GM23338 (cell line): Measurements from ENCODE around the gene TULP4. TPM values are rescaled to one million over a fixed set of nuclear protein-coding genes. Genes with fewer than 3 reads are reported as not detected.

Experiments used
- ATAC-seq: fragments of 200-7000 bp; cut with Tn5 transposase; 3 replicates; pipeline ENCODE4 v1.9.1; 2020
- DNase-seq: peaks from one replicate; pipeline ENCODE4 v3.0.0-alpha.2; 2015; ENCODE audit warnings: low spot score
- H2AFZ ChIP-seq: fragments of 200-600 bp; sonication (generic); 2 replicates; pipeline ENCODE4 v1.8.0; 2016; ENCODE audit warnings: antibody characterized with exemption, mild to moderate bottlenecking, moderate library complexity
- H3F3A ChIP-seq: fragments of 200-600 bp; sonication (generic); replicated peaks from 2 replicates; pipeline ENCODE4 v1.8.0; 2017; ENCODE audit warnings: antibody characterized with exemption, mixed run types, low read depth
- H3K27ac ChIP-seq: fragments of 200-600 bp; sonication (generic); 2 replicates; pipeline ENCODE4 v1.6.1; 2016; ENCODE audit warnings: low read depth
- H3K27me3 ChIP-seq: fragments of 200-600 bp; sonication (generic); 2 replicates; pipeline ENCODE4 v1.8.0; 2016; ENCODE audit warnings: mild to moderate bottlenecking, mixed run types, moderate library complexity; ENCODE audit not compliant: insufficient read depth
- H3K36me3 ChIP-seq: fragments of 200-600 bp; sonication (generic); 2 replicates; pipeline ENCODE4 v1.8.0; 2016; ENCODE audit warnings: mild to moderate bottlenecking; ENCODE audit not compliant: insufficient read depth
- H3K4me1 ChIP-seq: fragments of 200-600 bp; sonication (generic); 2 replicates; pipeline ENCODE4 v1.8.0; 2016; ENCODE audit warnings: mild to moderate bottlenecking, moderate library complexity; ENCODE audit not compliant: insufficient read depth
- H3K4me2 ChIP-seq: fragments of 200-600 bp; sonication (generic); 2 replicates; pipeline ENCODE4 v1.7.1; 2017; ENCODE audit warnings: mixed run types
- H3K4me3 ChIP-seq: fragments of 200-600 bp; sonication (generic); 2 replicates; pipeline ENCODE4 v1.6.1; 2016; ENCODE audit warnings: mixed run types
- H3K79me2 ChIP-seq: fragments of 200-600 bp; sonication (generic); replicated peaks from 2 replicates; pipeline ENCODE4 v1.8.0; 2017; ENCODE audit warnings: mild to moderate bottlenecking; ENCODE audit not compliant: insufficient read depth
- H3K9me2 ChIP-seq: fragments of 200-600 bp; sonication (generic); 2 replicates; pipeline ENCODE4 v1.8.0; 2017; ENCODE audit not compliant: insufficient read depth
- H4K20me1 ChIP-seq: fragments of 200-600 bp; sonication (generic); replicated peaks from 2 replicates; pipeline ENCODE4 v1.8.0; 2017; ENCODE audit warnings: mild to moderate bottlenecking; ENCODE audit not compliant: insufficient read depth
- H3K27ac Mint-ChIP-seq: 2 replicates; pipeline ENCODE4 v1.8.0; 2020; ENCODE audit warnings: inconsistent platforms, mild to moderate bottlenecking, moderate library complexity, mixed read lengths
- H3K27me3 Mint-ChIP-seq: 3 replicates; pipeline ENCODE4 v1.8.0; 2022; ENCODE audit warnings: low read depth, mild to moderate bottlenecking, moderate library complexity, mixed read lengths, inconsistent platforms; ENCODE audit not compliant: insufficient read depth, poor library complexity
- H3K36me3 Mint-ChIP-seq: 3 replicates; pipeline ENCODE4 v1.8.0; 2021; ENCODE audit warnings: low read depth, mild to moderate bottlenecking, inconsistent platforms, moderate library complexity, mixed read lengths
- H3K4me1 Mint-ChIP-seq: 3 replicates; pipeline ENCODE4 v1.8.0; 2020; ENCODE audit warnings: mild to moderate bottlenecking, inconsistent platforms, mixed read lengths
- H3K4me3 Mint-ChIP-seq: 3 replicates; pipeline ENCODE4 v1.8.0; 2021; ENCODE audit warnings: moderate library complexity, mild to moderate bottlenecking, inconsistent platforms, mixed read lengths
- H3K9me3 Mint-ChIP-seq: 3 replicates; pipeline ENCODE4 v1.8.0; 2020; ENCODE audit warnings: moderate library complexity, mild to moderate bottlenecking, inconsistent platforms, mixed read lengths
- CREB1 ChIP-seq: fragments of 250-450 bp; sonication (Bioruptor Pico); IDR thresholded peaks from 2 replicates; pipeline ENCODE4 v1.5.0; 2020; ENCODE audit warnings: low read depth, mild to moderate bottlenecking, moderate library complexity
- CTCF ChIP-seq, 2 experiments: fragments of 200-600 bp in 1 of 2; sonication (generic) in 1 of 2; conservative IDR thresholded peaks; 2 replicates each; pipeline versions ENCODE4 v1.5.1 to v1.6.1; 2016 to 2017; ENCODE audit warnings: antibody characterized with exemption in 2 of 2, low read depth in 2 of 2, mild to moderate bottlenecking in 2 of 2, moderate library complexity in 1 of 2
- EZH2 ChIP-seq: fragments of 200-600 bp; sonication (generic); IDR thresholded peaks from one replicate; pipeline ENCODE4 v1.8.0; 2017; ENCODE audit warnings: antibody characterized with exemption, mild to moderate bottlenecking, low read depth; ENCODE audit not compliant: unreplicated experiment
- EZH2phosphoT487 ChIP-seq: fragments of 200-600 bp; sonication (generic); IDR thresholded peaks from one replicate; pipeline ENCODE4 v1.8.1; 2018; ENCODE audit warnings: antibody characterized with exemption; ENCODE audit not compliant: unreplicated experiment
- JUNB ChIP-seq: IDR thresholded peaks from one replicate; pipeline ENCODE4 v1.6.1; 2016; ENCODE audit warnings: antibody characterized with exemption; ENCODE audit not compliant: unreplicated experiment
- NANOG ChIP-seq: IDR thresholded peaks from 2 replicates; pipeline ENCODE4 v1.6.1; 2016; ENCODE audit warnings: antibody characterized with exemption, borderline replicate concordance
- POLR2AphosphoS5 ChIP-seq: IDR thresholded peaks from 2 replicates; pipeline ENCODE4 v1.6.1; 2016; ENCODE audit warnings: antibody characterized with exemption, low read depth
- STAT1 ChIP-seq: IDR thresholded peaks from one replicate; pipeline ENCODE4 v1.6.1; 2016; ENCODE audit warnings: antibody characterized with exemption; ENCODE audit not compliant: unreplicated experiment
- ZNF114 ChIP-seq: fragments of 250-450 bp; sonication (Bioruptor Pico); IDR thresholded peaks from 2 replicates; pipeline ENCODE4 v1.5.0; 2020; ENCODE audit warnings: mild to moderate bottlenecking, moderate library complexity
- ZNF331 ChIP-seq: fragments of 250-450 bp; sonication (Bioruptor Pico); IDR thresholded peaks from 2 replicates; pipeline ENCODE4 v1.5.0; 2020; ENCODE audit warnings: low read depth, mild to moderate bottlenecking, moderate library complexity
- polyA plus RNA-seq: library from polyadenylated mRNA; unstranded; fragments of >200 nt; fragmentation: Nextera tagmentation; extraction: Ambion mirVana; gene quantifications from 2 replicates; pipeline ENCODE4 v1.2.1, GENCODE V29; 2016
- total RNA-seq: library from RNA; depleted of rRNA; stranded (reverse); fragments of >200 nt; shearing (Covaris generic); gene quantifications from 2 replicates; pipeline ENCODE4 v1.2.3, GENCODE V29; 2014
- TF ChIP-seq, protein P1 (sequence below): fragments of 250-450 bp; sonication (Bioruptor Pico); IDR thresholded peaks from 2 replicates; pipeline ENCODE4 v1.5.0; 2020; ENCODE audit warnings: mild to moderate bottlenecking, moderate library complexity

Gene TULP4
- total and polyA plus RNA-seq, 2 experiments from 2014 or later = 31.2 to 50.2 TPM

GRCh38 chr6:158398252-158399024 is 86.2 kb downstream of the TULP4 start (continued):
- TF ChIP-seq CTCF (conservative IDR thresholded peaks at IDR 0.05; ENCODE audit: low read depth in 2 of 2) (no peak), CREB1 (CRISPR knock-in tag) (no peak), EZH2phosphoT487 (no peak), EZH2 (no peak), ZNF331 (CRISPR knock-in tag) (no peak)

GRCh38 chr6:158399040-158399700 is 86.9 kb downstream of the TULP4 start:
- no peak overlapping the region for H3K4me3 Mint-ChIP-seq
- Histone ChIP-seq H3K4me1 (no peaks in the 10 kb centered on the region; the same call in 1 of the 2 replicates), H2AFZ (no peak overlapping the region), H3K27ac (no peak overlapping the region), H3K79me2 (no peaks in the 10 kb centered on the region), H3K9me2 (no peaks in the 10 kb centered on the region), H3K4me2 (no peak overlapping the region), H3K4me3 (no peak overlapping the region), H3K36me3 (no peaks in the 10 kb centered on the region), H3K27me3 (no peaks in the 10 kb centered on the region), H4K20me1 (no peaks in the 10 kb centered on the region), H3F3A (no peaks in the 10 kb centered on the region)
- no peak overlapping the region for H3K27ac Mint-ChIP-seq
- peaks cover 8% of the 10 kb centered on the region for H3K9me3 Mint-ChIP-seq
- peaks cover 5% of the 10 kb centered on the region for H3K27me3 Mint-ChIP-seq
- no peak for ATAC-seq
- H3K4me1 Mint-ChIP-seq = no peaks in the 10 kb centered on the region
- H3K36me3 Mint-ChIP-seq = peaks cover 11% of the 10 kb centered on the region
- no peak for DNase-seq
- TF ChIP-seq, protein P1, sequence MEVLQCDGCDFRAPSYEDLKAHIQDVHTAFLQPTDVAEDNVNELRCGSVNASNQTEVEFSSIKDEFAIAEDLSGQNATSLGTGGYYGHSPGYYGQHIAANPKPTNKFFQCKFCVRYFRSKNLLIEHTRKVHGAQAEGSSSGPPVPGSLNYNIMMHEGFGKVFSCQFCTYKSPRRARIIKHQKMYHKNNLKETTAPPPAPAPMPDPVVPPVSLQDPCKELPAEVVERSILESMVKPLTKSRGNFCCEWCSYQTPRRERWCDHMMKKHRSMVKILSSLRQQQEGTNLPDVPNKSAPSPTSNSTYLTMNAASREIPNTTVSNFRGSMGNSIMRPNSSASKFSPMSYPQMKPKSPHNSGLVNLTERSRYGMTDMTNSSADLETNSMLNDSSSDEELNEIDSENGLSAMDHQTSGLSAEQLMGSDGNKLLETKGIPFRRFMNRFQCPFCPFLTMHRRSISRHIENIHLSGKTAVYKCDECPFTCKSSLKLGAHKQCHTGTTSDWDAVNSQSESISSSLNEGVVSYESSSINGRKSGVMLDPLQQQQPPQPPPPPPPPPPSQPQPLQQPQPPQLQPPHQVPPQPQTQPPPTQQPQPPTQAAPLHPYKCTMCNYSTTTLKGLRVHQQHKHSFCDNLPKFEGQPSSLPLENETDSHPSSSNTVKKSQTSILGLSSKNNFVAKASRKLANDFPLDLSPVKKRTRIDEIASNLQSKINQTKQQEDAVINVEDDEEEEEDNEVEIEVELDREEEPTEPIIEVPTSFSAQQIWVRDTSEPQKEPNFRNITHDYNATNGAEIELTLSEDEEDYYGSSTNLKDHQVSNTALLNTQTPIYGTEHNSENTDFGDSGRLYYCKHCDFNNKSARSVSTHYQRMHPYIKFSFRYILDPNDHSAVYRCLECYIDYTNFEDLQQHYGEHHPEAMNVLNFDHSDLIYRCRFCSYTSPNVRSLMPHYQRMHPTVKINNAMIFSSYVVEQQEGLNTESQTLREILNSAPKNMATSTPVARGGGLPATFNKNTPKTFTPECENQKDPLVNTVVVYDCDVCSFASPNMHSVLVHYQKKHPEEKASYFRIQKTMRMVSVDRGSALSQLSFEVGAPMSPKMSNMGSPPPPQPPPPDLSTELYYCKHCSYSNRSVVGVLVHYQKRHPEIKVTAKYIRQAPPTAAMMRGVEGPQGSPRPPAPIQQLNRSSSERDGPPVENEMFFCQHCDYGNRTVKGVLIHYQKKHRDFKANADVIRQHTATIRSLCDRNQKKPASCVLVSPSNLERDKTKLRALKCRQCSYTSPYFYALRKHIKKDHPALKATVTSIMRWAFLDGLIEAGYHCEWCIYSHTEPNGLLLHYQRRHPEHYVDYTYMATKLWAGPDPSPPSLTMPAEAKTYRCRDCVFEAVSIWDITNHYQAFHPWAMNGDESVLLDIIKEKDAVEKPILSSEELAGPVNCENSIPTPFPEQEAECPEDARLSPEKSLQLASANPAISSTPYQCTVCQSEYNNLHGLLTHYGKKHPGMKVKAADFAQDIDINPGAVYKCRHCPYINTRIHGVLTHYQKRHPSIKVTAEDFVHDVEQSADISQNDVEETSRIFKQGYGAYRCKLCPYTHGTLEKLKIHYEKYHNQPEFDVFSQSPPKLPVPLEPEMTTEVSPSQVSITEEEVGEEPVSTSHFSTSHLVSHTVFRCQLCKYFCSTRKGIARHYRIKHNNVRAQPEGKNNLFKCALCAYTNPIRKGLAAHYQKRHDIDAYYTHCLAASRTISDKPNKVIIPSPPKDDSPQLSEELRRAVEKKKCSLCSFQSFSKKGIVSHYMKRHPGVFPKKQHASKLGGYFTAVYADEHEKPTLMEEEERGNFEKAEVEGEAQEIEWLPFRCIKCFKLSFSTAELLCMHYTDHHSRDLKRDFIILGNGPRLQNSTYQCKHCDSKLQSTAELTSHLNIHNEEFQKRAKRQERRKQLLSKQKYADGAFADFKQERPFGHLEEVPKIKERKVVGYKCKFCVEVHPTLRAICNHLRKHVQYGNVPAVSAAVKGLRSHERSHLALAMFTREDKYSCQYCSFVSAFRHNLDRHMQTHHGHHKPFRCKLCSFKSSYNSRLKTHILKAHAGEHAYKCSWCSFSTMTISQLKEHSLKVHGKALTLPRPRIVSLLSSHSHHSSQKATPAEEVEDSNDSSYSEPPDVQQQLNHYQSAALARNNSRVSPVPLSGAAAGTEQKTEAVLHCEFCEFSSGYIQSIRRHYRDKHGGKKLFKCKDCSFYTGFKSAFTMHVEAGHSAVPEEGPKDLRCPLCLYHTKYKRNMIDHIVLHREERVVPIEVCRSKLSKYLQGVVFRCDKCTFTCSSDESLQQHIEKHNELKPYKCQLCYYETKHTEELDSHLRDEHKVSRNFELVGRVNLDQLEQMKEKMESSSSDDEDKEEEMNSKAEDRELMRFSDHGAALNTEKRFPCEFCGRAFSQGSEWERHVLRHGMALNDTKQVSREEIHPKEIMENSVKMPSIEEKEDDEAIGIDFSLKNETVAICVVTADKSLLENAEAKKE (CRISPR knock-in tag) = no peak
- no peak for TF ChIP-seq CTCF (conservative IDR thresholded peaks at IDR 0.05; ENCODE audit: low read depth in 2 of 2)
- TF ChIP-seq CREB1 (CRISPR knock-in tag) = no peak
- no peak for TF ChIP-seq ZNF114 (CRISPR knock-in tag)
- no peak for TF ChIP-seq NANOG
- TF ChIP-seq POLR2AphosphoS5 = no peak
- no peak for TF ChIP-seq EZH2phosphoT487
- no peak for TF ChIP-seq EZH2
- TF ChIP-seq STAT1 = no peak
- no peak for TF ChIP-seq ZNF331 (CRISPR knock-in tag)
- no peak for TF ChIP-seq JUNB
